Trophoblast cell (in vitro differentiated cells and primary cell): ENCODE data around the gene TSHZ2.

Experiments
- DNase-seq, 2 donors: peaks; one replicate each; pipeline ENCODE4 v3.0.0-alpha.2; 2016
- H2AFZ ChIP-seq: 2 replicates; pipeline ENCODE4 v1.6.1; 2013; ENCODE audit warnings: low read length, moderate library complexity, mild to moderate bottlenecking; ENCODE audit not compliant: insufficient read depth, poor library complexity
- H2AK5ac ChIP-seq: 2 replicates; pipeline ENCODE4 v1.6.1; 2013; ENCODE audit warnings: mild to moderate bottlenecking, low read length
- H2BK120ac ChIP-seq: 2 replicates; pipeline ENCODE4 v1.6.1; 2013; ENCODE audit warnings: low read length, mild to moderate bottlenecking, moderate library complexity; ENCODE audit not compliant: insufficient read depth, poor library complexity
- H2BK12ac ChIP-seq: 2 replicates; pipeline ENCODE4 v1.6.1; 2013; ENCODE audit warnings: mild to moderate bottlenecking, low read length, moderate library complexity
- H2BK5ac ChIP-seq: 2 replicates; pipeline ENCODE4 v1.6.1; 2013; ENCODE audit warnings: low read length, low read depth, moderate library complexity, mild to moderate bottlenecking; ENCODE audit not compliant: poor library complexity
- H3K14ac ChIP-seq: 2 replicates; pipeline ENCODE4 v1.6.1; 2013; ENCODE audit warnings: mild to moderate bottlenecking, low read length
- H3K18ac ChIP-seq: 2 replicates; pipeline ENCODE4 v1.6.1; 2013; ENCODE audit warnings: mild to moderate bottlenecking, low read length
- H3K23ac ChIP-seq: 2 replicates; pipeline ENCODE4 v1.6.1; 2013; ENCODE audit warnings: low read length
- H3K27ac ChIP-seq: 2 replicates; pipeline ENCODE4 v1.5.1; 2013; ENCODE audit warnings: low read depth, mild to moderate bottlenecking, inconsistent platforms, low read length, moderate library complexity
- H3K27me3 ChIP-seq: 2 replicates; pipeline ENCODE4 v1.6.1; 2013; ENCODE audit warnings: inconsistent platforms, mild to moderate bottlenecking, low read length, moderate library complexity; ENCODE audit not compliant: insufficient read depth
- H3K36me3 ChIP-seq, 2 experiments: 1 replicate in 1 of 2; 2 replicates in 1 of 2; pipeline ENCODE4 v1.6.1; 2013; ENCODE audit warnings: low read length in 2 of 2, mild to moderate bottlenecking in 2 of 2, moderate library complexity in 1 of 2; ENCODE audit not compliant: insufficient read depth in 2 of 2, control insufficient read depth in 1 of 2
- H3K4ac ChIP-seq: 2 replicates; pipeline ENCODE4 v1.6.1; 2013; ENCODE audit warnings: low read depth, mild to moderate bottlenecking, low read length, moderate library complexity
- H3K4me1 ChIP-seq, 2 experiments: 1 replicate in 1 of 2; 2 replicates in 1 of 2; pipeline ENCODE4 v1.6.1; 2013; ENCODE audit warnings: low read length in 2 of 2, mild to moderate bottlenecking in 2 of 2, moderate library complexity in 1 of 2; ENCODE audit not compliant: insufficient read depth in 2 of 2, control insufficient read depth in 1 of 2
- H3K4me2 ChIP-seq: 2 replicates; pipeline ENCODE4 v1.6.1; 2013; ENCODE audit warnings: inconsistent platforms, mild to moderate bottlenecking, low read length, moderate library complexity
- H3K4me3 ChIP-seq: 2 replicates; pipeline ENCODE4 v1.5.1; 2013; ENCODE audit warnings: mild to moderate bottlenecking, low read depth, low read length, inconsistent platforms
- H3K79me1 ChIP-seq: one replicate; pipeline ENCODE4 v1.6.1; 2013; ENCODE audit warnings: low read length
- H3K79me2 ChIP-seq: 2 replicates; pipeline ENCODE4 v1.6.1; 2013; ENCODE audit warnings: low read length, mild to moderate bottlenecking; ENCODE audit not compliant: control insufficient read depth, insufficient read depth, poor library complexity
- H3K9ac ChIP-seq: 2 replicates; pipeline ENCODE4 v1.6.1; 2013; ENCODE audit warnings: mild to moderate bottlenecking, low read length
- H3K9me3 ChIP-seq: 2 replicates; pipeline ENCODE4 v1.6.1; 2013; ENCODE audit warnings: low read depth, mild to moderate bottlenecking, control low read depth, inconsistent platforms, low read length; ENCODE audit not compliant: insufficient read depth
- H4K12ac ChIP-seq: 2 replicates; pipeline ENCODE4 v1.6.1; 2013; ENCODE audit warnings: low read depth, mild to moderate bottlenecking, low read length, moderate library complexity
- H4K8ac ChIP-seq: 2 replicates; pipeline ENCODE4 v1.6.1; 2013; ENCODE audit warnings: low read depth, mild to moderate bottlenecking, low read length, moderate library complexity
- H4K91ac ChIP-seq: one replicate; pipeline ENCODE4 v1.6.1; 2013; ENCODE audit warnings: low read depth, mild to moderate bottlenecking, low read length, moderate library complexity
- WGBS: extraction: QIAGEN DNeasy Blood & Tissue Kit; methylation state at CpG from one replicate; pipeline ENCODE4 v1.1.7; 2013; ENCODE audit warnings: missing lambda C conversion rate; ENCODE audit not compliant: insufficient read length, insufficient coverage; ENCODE audit errors: extremely low coverage; 5-methylcytosine and 5-hydroxymethylcytosine counted together

The TSHZ2 gene

DNA sequence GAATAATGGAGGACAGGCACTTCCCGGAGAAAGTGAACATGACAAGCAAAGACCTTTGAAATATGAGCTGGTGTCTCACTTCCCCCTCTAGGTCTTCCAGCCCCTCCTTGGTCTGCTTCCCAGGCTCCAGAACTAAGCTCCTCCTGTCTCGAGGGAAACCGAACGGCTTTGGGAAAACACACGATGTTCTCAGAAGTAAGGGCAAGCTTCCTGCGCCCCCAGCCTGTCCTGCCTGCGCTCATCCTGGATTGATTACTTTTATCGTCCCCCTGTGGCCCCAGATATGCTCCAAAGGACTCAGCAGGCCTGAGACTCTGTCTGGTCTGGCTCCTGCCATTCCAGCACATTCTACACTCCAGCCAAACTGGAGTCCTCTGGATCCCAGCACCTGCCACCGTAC, 538.1 kb downstream of the TSHZ2 start:
- no peak overlapping the region for H2BK120ac ChIP-seq
- no peak overlapping the region for H3K4ac ChIP-seq
- H3K14ac ChIP-seq = no peak overlapping the region
- H3K23ac ChIP-seq = no peak overlapping the region
- H4K12ac ChIP-seq = no peak overlapping the region
- peaks cover 2% of the 10 kb centered on the region for H3K9me3 ChIP-seq
- no peak overlapping the region for H4K8ac ChIP-seq
- no peaks in the 10 kb centered on the region for H3K79me1 ChIP-seq
- no peaks in the 10 kb centered on the region for H3K27me3 ChIP-seq
- H3K79me2 ChIP-seq = no peaks in the 10 kb centered on the region
- no peak overlapping the region for H3K27ac ChIP-seq
- no peak overlapping the region for H2AFZ ChIP-seq
- H2BK12ac ChIP-seq = no peak overlapping the region
- H3K4me2 ChIP-seq = no peak overlapping the region
- H2BK5ac ChIP-seq = no peak overlapping the region
- H3K36me3 ChIP-seq = no peaks in the 10 kb centered on the region
- H3K9ac ChIP-seq = no peak overlapping the region
- no CpG with 5 or more reads among the region's 9 CpGs for WGBS
- no peak for DNase-seq
- no peak overlapping the region for H4K91ac ChIP-seq
- no peak overlapping the region for H3K4me3 ChIP-seq
- H3K4me1 ChIP-seq = no peaks in the 10 kb centered on the region
- no peak overlapping the region for H2AK5ac ChIP-seq
- no peak overlapping the region for H3K18ac ChIP-seq

DNA sequence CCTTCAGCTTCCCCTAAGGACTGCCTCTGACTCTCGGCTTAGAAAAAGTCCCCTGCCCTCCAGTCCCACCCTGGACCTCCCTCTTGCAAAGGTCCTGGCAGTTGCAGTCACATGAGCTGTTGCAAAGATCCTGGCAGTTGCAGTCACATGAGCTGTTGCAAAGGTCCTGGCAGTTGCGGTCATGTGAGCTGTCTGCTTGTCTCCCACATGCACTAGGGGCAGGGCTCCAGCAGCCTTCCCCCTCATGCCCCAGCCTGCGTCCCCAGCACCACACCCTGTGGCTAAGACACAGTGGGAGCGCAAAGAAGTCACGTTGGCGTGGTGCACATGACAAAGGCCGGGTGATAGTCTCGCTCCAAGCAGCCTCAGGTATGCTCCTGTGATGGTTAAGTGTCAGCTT, 538.5 kb downstream of the TSHZ2 start:
- no peak overlapping the region for H3K4me2 ChIP-seq
- H3K79me1 ChIP-seq = no peaks in the 10 kb centered on the region
- no peak overlapping the region for H3K4ac ChIP-seq
- no peak overlapping the region for H3K23ac ChIP-seq
- no peaks in the 10 kb centered on the region for H3K27me3 ChIP-seq
- no peak overlapping the region for H3K14ac ChIP-seq
- H2BK5ac ChIP-seq = no peak overlapping the region
- H4K12ac ChIP-seq = no peak overlapping the region
- no peaks in the 10 kb centered on the region for H3K4me1 ChIP-seq
- H4K8ac ChIP-seq = no peak overlapping the region
- no peak overlapping the region for H3K9ac ChIP-seq
- no peak overlapping the region for H4K91ac ChIP-seq
- no peak overlapping the region for H3K27ac ChIP-seq
- H3K4me3 ChIP-seq = no peak overlapping the region
- DNase-seq = no peak
- H2BK120ac ChIP-seq = no peak overlapping the region
- H2AK5ac ChIP-seq = no peak overlapping the region
- no peaks in the 10 kb centered on the region for H3K36me3 ChIP-seq
- no peaks in the 10 kb centered on the region for H3K79me2 ChIP-seq
- no CpG with 5 or more reads among the region's 8 CpGs for WGBS
- H2AFZ ChIP-seq = no peak overlapping the region
- H3K9me3 ChIP-seq = peaks cover 2% of the 10 kb centered on the region
- H3K18ac ChIP-seq = no peak overlapping the region
- no peak overlapping the region for H2BK12ac ChIP-seq

DNA sequence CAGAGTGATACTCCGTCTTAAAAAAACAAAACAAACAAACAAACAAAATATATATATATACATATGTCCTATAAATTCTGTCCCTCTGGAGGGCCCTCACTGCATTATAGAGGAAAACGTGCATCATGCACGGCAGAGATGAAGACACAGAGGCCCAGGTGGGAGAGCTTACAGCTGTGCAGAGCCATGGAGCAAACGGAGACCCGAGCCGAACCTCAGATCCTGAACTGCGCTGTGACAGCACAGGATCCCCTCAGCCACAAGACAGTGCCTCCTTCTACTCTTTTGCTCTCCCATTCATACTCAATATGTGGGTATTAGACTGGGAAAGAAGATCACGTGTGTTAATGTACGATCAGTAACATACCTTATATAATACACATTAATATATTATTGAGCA, 539.9 kb downstream of the TSHZ2 start:
- no peak overlapping the region for H2BK5ac ChIP-seq
- H3K18ac ChIP-seq = no peak overlapping the region
- H3K14ac ChIP-seq = no peak overlapping the region
- no peak overlapping the region for H4K91ac ChIP-seq
- no peak overlapping the region for H2AFZ ChIP-seq
- no peak for DNase-seq
- no peaks in the 10 kb centered on the region for H3K27me3 ChIP-seq
- peaks cover 2% of the 10 kb centered on the region for H3K9me3 ChIP-seq
- WGBS = no CpG with 5 or more reads among the region's 9 CpGs
- no peak overlapping the region for H3K4me3 ChIP-seq
- H3K4me2 ChIP-seq = no peak overlapping the region
- no peaks in the 10 kb centered on the region for H3K79me1 ChIP-seq
- H3K9ac ChIP-seq = no peak overlapping the region
- H3K27ac ChIP-seq = no peak overlapping the region
- no peak overlapping the region for H2BK120ac ChIP-seq
- H3K4me1 ChIP-seq = no peaks in the 10 kb centered on the region
- no peaks in the 10 kb centered on the region for H3K79me2 ChIP-seq
- H4K12ac ChIP-seq = no peak overlapping the region
- no peak overlapping the region for H4K8ac ChIP-seq
- no peak overlapping the region for H3K23ac ChIP-seq
- H3K36me3 ChIP-seq = no peaks in the 10 kb centered on the region
- no peak overlapping the region for H3K4ac ChIP-seq
- no peak overlapping the region for H2BK12ac ChIP-seq
- H2AK5ac ChIP-seq = no peak overlapping the region

DNA sequence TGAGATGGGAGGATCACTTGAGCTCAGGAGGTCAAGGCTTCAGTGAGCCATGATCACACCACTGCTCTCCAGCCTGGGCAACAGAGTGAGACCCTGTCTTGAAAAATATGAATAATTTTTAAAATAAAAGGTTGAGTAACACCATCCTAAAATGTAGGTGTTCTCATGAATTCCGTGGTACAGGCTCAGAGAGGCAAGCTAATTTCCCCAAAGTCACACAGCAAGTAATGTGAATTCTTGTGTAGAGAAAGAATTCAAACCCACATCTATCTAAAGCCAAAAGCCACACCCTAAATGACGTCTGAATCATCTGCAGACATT, 541.0 kb downstream of the TSHZ2 start:
- H3K9me3 ChIP-seq = peaks cover 2% of the 10 kb centered on the region
- no peak overlapping the region for H3K23ac ChIP-seq

More for the DNA sequence above, 541.0 kb downstream of the TSHZ2 start:
- no peak overlapping the region for H2AFZ ChIP-seq
- no peak overlapping the region for H2AK5ac ChIP-seq
- H3K4ac ChIP-seq = no peak overlapping the region
- H4K12ac ChIP-seq = no peak overlapping the region
- no peak overlapping the region for H3K9ac ChIP-seq
- H3K4me3 ChIP-seq = no peak overlapping the region
- no CpG with 5 or more reads among the region's 2 CpGs for WGBS
- no peak overlapping the region for H4K8ac ChIP-seq
- no peaks in the 10 kb centered on the region for H3K79me2 ChIP-seq
- H3K18ac ChIP-seq = no peak overlapping the region
- no peak overlapping the region for H3K14ac ChIP-seq
- no peaks in the 10 kb centered on the region for H3K79me1 ChIP-seq
- H3K36me3 ChIP-seq = no peaks in the 10 kb centered on the region
- H2BK12ac ChIP-seq = no peak overlapping the region
- no peak overlapping the region for H3K4me2 ChIP-seq
- H3K27ac ChIP-seq = no peak overlapping the region
- no peak overlapping the region for H4K91ac ChIP-seq
- no peak overlapping the region for H2BK120ac ChIP-seq
- no peak overlapping the region for H2BK5ac ChIP-seq
- no peak for DNase-seq
- no peaks in the 10 kb centered on the region for H3K4me1 ChIP-seq
- no peaks in the 10 kb centered on the region for H3K27me3 ChIP-seq
